ENCODE measurements around the gene DHX15.

DHX15 gene

DNA sequence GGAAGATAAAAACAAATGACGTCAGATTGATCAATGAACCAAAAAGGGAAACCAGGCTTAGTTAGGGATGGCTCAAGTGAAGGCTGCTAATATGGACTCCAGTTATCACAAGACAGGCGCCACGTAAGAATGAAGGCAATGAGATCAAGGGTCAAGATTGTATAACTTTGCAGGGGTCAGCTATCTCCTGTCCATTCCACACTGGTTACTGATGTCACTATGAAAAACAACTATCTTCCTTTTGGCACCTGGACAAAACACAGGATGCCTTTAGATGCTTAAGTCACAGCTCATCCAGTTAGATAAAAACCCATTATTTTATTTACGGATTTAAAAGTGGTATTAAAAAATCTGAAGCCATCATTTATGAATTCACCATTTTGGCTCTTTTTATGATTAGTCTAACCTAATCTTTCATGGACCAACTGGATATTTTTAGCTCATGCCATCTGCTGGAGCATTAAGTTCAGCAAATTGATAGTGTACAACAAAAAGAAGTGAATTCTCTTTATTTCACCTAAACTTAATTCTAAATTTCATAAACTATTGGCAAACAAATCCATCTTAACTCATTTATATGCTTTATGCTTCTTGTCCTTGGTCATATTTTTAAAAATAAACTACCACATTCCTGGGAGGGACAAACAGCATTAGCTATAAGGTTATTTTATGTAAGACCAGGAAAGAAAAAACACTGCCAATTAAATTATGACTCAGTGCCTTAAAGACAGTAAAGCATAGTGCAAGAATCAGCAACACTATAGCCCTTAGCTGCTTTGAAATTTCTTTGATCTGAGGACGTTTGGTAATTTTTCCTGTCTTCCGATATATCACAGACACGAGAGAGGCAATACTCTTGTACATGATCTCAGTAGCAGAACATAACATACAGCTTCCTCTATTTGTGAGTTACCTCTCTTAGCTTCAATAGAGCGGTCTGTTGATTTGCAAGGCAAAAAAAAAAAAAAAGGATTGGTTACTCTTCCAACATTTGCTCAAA lies 27.0 kb downstream of the DHX15 start:
- DNase-seq, result no peak
- in situ Hi-C loops (cut with HindIII; ENCODE audit: low pct_ligation_motif_present, low pct_unique_long_range_greater_than_20kb, low sequenced_read_pairs), result no loop called here

DNA sequence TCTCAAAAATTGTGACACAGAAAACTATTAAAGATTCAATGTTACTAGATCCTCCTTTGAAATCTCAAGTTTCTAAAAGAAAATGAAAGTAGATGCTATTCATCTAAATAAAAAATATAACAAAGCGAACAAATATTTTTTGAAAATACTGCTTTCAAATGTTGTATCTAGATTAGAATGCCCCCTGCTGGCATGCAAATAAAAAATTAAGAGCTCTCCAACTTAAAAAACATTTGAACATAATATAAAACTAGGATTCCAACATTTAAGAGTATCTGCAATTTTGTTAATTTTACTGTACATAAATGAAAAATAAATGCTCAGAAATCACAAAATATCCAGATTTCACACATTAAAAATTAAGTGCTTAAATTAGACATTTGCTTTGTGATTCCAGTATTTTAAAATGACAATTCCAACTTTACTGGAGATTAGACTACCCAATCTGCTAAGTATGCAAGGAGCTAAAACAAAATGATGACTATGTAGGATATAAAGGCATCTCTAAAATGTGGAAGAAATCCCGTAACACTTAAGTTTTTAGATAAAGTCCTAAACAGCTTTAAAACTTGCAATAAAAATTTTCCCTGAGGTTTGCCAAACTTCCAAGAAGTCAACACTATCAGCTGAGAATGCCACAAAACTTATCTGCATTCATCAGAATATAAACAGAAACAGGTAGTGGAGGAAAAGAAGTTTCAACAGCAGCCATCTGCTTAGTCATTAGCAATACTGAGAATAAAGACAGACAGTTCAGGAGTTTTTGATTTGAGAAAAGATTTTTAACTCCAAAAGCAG lies 32.7 kb downstream of the DHX15 start:
- DNase-seq, result peak; percentile 33
- in situ Hi-C loops (cut with HindIII; ENCODE audit: low pct_ligation_motif_present, low pct_unique_long_range_greater_than_20kb, low sequenced_read_pairs), result no loop called here

DNA sequence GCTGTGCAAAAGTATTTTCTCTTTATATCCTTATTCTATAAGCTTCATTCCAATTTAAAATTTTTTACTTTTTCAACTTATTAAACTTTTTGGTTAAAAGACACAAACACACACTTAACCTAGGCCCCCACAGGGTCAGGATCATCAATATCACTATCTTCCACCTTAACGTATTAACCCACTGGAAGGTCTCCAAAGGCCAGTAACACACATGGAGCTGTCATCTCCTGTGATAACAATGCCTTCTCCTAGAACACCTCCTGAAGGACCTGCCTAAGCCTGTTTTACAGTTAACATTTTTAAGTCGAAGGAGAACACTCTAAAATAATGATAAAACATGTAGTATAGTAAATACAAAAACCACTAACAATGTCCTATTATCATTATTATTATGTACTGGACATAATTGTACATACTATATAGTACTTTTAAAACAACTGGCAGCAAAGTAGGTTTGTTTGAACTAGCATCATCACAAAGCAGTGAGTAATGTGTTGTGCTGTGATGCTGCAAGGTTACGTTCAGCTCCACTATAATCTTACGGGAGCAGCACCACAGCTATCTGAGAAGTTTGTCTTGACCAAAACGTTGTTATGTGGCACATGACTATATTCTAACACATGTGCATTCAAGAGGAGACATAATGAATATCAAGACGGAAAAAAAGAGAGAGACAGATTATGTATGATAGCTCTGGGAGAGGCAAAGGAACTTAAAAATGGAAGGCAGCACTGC lies 33.7 kb downstream of the DHX15 start:
- in situ Hi-C loops (cut with HindIII; ENCODE audit: low pct_ligation_motif_present, low pct_unique_long_range_greater_than_20kb, low sequenced_read_pairs), result no loop called here

DNA sequence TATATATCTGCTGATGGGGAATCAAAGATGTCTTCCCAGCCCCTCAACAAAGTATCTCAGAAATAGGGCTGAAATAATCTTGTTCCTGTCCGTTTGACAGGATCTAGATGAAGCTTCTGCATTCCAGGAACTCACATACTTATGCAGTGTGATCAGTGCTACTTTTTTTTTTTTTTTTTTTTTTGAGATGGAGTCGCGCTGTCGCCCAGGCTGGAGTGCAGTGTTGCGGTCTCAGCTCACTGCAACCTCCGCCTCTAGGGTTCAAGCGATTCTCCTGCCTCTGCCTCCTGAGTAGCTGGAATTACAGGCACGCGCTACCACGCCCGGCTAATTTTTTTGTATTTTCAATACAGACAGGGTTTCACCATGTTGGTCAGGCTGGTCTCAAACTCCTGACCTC lies 36.4 kb downstream of the DHX15 start:
- in situ Hi-C loops (cut with HindIII; ENCODE audit: low pct_ligation_motif_present, low pct_unique_long_range_greater_than_20kb, low sequenced_read_pairs), result no loop called here
- DNase-seq, result no peak

More for the DNA sequence above, 33.7 kb downstream of the DHX15 start:
- DNase-seq, result no peak

DNA sequence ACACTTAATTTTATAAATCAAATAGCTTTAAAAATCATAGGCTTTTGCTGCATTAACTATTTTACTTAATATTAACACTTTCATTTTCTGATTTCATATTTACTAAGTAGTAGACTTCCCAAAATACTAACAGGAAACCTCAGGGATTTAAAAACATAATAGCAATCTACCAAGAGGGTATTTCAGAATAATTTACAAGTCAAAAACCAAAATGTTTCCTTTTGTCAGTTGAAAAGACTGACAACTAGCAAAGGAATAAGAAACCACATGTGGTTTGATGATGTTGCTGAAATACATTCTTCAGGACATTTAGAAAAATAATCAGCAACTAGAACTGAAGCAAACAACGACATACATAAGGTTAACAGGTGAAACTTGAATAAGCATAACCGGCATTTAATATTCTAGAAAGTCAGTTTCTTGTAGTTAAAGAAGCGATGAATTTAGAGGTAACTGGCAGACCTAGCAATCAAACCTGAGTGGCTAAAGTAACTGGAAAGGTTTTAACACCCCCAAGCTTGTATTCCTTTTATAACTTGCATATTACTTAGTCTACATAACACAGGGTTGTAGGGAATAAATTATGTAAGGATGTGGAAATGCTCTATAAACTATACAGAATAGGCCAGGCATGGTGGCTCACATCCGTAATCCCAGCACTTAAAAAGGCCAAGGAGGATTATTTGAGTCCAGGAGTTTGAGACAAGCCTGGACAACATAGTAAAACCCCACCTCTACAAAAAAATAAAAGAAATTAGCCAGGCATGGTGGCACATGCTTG lies 40.0 kb downstream of the DHX15 start:
- in situ Hi-C loops (cut with HindIII; ENCODE audit: low pct_ligation_motif_present, low pct_unique_long_range_greater_than_20kb, low sequenced_read_pairs), result no loop called here
- DNase-seq, result no peak

DNA sequence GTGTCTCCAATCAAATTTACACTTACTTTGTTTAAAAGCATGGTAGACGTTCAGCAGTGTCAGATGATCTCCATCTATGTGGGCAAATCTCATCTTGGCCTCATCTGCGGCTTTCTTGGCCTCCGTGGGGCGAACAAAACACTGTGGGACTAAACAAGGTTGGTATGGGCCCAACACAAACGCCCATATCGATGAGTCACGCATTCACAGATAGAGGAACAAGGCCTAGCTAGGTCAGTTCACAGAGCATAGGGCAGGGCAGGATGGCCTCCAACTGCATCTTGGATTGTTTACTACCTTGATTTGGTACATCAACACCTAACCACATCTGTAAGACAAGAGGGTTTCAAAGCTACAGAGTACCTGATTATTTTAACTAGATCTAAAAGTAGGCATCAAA lies 47.3 kb downstream of the DHX15 start:
- in situ Hi-C loops (cut with HindIII; ENCODE audit: low pct_ligation_motif_present, low pct_unique_long_range_greater_than_20kb, low sequenced_read_pairs), result no loop called here
- no peak for DNase-seq

DNA sequence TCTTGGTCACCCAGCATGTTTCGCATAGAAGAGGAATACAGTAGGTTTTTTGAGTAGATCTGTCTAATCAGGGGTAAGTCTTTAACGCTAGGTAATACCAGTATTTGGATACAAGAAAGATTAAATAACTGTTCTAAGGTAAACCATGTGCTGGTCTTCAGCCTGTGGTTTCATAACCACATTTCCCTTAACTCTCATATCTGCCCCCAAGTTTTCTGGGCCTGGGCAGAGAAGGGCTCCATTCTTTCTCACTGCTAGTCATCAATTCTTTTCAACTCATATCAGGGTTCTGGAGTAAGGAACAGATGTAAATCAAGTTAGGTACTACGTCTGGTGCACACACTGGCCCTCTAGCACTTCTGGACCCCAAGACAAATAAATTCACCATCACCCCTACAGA lies 49.0 kb downstream of the DHX15 start:
- in situ Hi-C loops (cut with HindIII; ENCODE audit: low pct_ligation_motif_present, low pct_unique_long_range_greater_than_20kb, low sequenced_read_pairs), result no loop called here
- DNase-seq, result no peak

DNA sequence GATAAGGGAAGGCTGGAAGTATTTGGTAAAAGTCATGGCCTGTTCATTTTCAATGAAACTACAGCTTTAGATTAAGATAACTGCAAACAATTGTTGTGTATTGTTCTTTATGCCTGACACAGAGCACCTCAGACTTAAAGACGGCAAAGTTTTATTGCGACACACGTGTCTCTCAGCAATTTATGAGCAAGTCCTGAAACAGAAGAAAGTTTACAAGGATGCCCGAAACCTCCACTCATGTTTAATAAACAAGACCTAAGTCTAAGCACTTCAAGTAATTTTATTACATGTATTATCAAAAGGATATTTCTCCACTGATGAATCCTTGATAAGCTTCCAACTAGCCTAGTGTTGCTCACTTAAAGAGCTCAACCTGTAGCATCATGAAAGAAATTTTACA lies 51.0 kb downstream of the DHX15 start:
- in situ Hi-C loops (cut with HindIII; ENCODE audit: low pct_ligation_motif_present, low pct_unique_long_range_greater_than_20kb, low sequenced_read_pairs), result no loop called here
- no peak for DNase-seq

DNA sequence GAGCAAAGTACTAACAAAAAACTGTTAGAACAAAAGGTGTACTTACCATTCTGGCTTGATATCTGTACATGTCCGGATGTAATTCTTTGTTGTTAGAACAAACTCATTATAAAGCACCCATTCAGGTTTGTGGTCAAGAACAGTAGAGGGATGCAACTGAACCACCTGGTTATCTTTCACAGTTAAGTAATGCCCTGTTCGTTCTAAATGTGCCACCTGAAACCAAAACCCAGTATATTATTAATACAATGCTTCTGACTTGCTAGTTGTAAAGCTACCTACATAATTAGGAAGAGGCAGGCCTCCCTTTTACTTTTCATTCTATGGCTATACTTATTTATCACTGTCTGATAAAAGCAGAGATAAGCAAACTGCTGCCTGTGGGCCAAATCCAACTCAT lies 54.8 kb downstream of the DHX15 start:
- in situ Hi-C loops (cut with HindIII; ENCODE audit: low pct_ligation_motif_present, low pct_unique_long_range_greater_than_20kb, low sequenced_read_pairs), result no loop called here
- DNase-seq, result no peak

DNA sequence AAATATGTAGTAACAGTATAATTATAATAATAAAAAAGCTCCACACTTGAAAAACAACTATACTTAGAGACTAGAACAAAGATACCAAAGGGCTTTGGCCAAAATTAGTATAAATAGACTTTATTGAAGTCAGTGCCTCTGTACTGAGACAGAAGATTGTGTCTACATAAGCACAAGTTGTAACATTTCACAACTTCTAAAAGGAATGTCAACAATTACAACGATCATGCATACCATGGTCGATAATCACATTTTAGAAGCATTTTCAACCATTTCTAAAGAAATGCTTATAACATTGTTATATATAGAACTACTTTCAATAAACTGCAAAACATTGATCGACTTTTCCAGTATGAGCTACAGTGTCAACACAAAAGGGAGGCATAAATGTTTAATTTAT lies 57.0 kb downstream of the DHX15 start:
- in situ Hi-C loops (cut with HindIII; ENCODE audit: low pct_ligation_motif_present, low pct_unique_long_range_greater_than_20kb, low sequenced_read_pairs), result no loop called here

DNA sequence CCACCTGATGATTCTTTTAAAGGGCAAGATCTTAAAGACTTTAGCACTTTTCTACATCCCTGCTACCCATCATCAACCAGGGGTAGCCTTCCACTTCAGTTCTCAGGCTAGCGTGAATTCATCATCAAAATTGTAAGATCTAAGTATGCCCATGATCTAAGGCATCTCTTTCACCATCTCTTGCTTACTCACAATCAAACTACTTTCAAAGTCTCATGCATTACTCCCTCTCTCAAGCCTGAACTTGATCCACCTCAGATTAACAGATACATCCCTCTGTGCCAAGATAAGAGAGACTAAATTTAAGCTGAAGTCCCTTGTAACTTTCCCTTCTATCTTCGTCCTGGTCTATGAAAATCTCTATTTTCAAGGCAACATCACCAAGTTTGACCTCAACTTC lies 62.8 kb downstream of the DHX15 start:
- in situ Hi-C loops (cut with HindIII; ENCODE audit: low pct_ligation_motif_present, low pct_unique_long_range_greater_than_20kb, low sequenced_read_pairs), result no loop called here
- DNase-seq, result no peak

More for the DNA sequence above, 57.0 kb downstream of the DHX15 start:
- DNase-seq, result no peak

DNA sequence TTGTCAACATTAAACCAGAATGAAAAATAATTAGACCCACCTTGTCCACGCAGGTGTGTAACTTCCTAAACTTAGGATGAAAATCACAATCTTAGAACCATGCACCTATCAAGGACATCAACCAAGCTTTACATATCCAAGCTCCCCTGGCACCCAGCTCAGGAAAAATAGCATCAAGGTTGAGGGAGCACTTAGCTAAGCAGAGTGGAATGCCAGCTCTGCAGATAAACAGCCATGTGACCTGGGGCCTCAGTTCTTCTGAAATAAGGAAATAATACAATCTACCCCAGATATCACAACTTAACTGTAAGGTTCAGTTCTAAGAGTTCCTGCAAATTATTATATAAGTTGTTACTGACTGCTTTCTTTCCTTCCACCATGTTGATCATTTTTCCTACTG lies 64.7 kb downstream of the DHX15 start:
- in situ Hi-C loops (cut with HindIII; ENCODE audit: low pct_ligation_motif_present, low pct_unique_long_range_greater_than_20kb, low sequenced_read_pairs), result no loop called here
- DNase-seq, result peak; percentile 57

DNA sequence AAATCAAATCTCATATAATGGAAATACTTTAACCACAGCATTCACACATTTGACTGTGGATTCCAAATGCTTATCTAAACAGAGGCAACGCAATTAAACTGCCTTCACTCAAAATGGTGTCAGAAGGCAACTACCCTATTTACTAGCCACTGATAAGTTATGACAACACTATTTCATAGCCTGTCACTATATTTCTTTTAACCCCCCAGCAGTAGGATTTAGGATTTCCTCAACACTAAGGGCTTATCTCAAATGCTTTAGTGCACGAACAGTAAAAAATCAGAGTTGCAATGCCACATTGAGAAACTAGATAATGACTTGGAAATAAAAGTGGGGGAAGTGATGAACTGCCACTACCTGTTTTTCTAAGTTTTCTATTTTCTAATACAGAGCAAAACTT lies 66.7 kb downstream of the DHX15 start:
- in situ Hi-C loops (cut with HindIII; ENCODE audit: low pct_ligation_motif_present, low pct_unique_long_range_greater_than_20kb, low sequenced_read_pairs), result no loop called here
- DNase-seq, result no peak

DNA sequence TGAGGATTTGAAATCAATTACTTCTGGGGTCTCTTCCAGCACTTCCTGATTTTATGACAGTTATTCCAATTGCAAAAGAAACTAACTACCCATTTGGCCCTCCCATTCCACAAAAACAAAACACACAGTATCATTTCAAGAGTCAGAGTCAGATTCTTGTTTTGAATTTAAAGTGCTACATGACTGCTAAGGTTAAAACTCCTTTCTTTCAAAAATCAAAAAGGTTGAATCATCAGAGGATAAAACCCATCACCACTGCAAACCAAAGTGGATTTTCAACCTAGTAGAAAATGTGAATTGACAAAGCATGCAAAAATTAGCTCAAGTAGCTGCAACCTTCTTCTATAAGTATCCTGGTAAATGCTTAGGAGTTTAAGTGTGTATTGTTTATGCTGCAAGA lies 67.4 kb downstream of the DHX15 start:
- no peak for DNase-seq
- in situ Hi-C loops (cut with HindIII; ENCODE audit: low pct_ligation_motif_present, low pct_unique_long_range_greater_than_20kb, low sequenced_read_pairs), result no loop called here

DNA sequence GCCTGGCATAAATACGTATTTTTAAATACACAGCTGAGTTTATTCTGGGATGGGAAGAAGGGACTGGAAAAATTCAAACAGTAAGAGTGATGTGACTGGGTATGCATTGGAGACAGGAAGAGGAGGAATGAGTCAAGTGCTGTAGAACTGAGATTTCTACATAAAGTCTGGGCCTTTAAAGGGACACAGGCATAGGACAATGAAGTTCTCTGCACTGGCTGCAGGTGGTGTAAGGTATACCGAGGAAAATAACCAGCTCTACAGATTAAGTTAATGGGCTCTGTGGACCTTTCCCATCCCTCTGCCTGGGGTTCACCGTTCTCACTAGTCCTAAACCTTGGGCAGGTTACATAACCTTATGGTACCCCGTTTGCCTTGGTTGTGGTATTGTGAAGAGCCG lies 68.7 kb downstream of the DHX15 start:
- in situ Hi-C loops (cut with HindIII; ENCODE audit: low pct_ligation_motif_present, low pct_unique_long_range_greater_than_20kb, low sequenced_read_pairs), result no loop called here
- DNase-seq, result no peak

DNA sequence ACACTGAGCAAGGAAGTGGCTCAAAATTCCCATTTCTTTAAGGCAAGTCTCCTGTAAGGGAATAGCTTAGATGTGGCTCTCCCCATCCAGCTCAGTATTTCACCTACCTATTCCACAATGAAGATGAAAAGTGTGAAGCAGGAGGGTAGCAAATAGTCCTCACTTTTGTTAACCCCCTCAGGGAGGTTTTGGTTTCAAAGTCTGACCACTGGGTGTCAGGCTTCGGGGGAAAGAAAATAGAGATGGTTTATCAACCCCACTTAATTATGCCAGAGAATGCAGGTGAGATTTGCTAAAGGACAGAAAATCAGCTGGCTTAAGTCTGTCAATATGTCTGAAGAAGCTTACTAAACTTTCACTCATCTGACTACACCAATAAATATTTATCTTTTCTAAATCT lies 69.5 kb downstream of the DHX15 start:
- DNase-seq, result no peak
- in situ Hi-C loops (cut with HindIII; ENCODE audit: low pct_ligation_motif_present, low pct_unique_long_range_greater_than_20kb, low sequenced_read_pairs), result no loop called here

DNA sequence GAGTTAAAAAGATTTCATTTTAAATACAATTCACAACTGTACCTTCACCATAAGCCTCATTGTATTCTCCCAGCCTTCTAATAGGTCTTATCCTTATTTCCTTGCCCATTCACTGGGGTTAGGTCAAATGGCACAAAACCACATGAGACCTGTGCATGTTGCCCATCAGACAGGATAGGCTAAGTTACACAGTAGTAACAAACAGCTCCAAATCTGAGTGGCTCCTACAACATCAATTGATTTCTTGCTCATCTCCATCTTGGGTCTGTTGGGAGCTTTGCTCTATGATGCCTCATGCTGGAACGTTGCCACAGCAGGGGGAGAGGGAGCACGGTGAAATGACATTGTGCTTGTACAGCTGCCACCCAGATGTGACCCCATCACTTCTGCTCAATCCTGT lies 70.6 kb downstream of the DHX15 start:
- in situ Hi-C loops (cut with HindIII; ENCODE audit: low pct_ligation_motif_present, low pct_unique_long_range_greater_than_20kb, low sequenced_read_pairs), result no loop called here

DNA sequence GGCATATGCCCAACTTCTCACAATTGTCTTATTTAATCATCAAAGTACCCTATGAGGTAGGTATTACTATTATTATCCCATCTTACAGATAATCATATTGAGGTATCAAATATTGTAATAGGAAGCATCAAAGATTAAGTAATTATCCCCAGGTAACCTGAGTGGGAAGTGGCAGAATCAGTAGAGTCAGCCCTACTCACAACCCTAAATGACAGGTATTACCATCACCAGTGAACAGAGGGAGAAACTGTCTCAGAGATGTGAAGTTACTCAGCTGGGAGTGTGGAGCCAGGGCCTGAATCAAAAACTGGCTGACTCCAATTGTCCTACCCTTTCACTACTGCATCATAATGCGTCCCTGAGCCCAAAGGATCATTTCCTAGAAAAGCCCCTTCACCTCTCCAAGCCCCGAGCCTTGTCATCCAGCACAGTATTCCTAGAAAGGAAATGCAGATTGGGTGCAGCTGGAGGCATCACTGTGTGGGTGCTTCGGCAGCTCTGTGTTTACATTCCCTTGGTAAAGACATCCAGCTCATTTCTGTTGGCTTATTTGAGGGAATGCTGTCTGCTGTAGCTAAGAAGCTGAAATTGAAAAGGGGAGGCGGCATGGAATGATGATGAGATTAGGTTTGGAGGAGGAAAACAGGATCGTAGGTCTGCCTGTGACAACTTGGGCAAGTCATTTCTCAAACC lies 72.8 kb downstream of the DHX15 start:
- no peak for DNase-seq
- in situ Hi-C loops (cut with HindIII; ENCODE audit: low pct_ligation_motif_present, low pct_unique_long_range_greater_than_20kb, low sequenced_read_pairs), result no loop called here

More for the DNA sequence above, 70.6 kb downstream of the DHX15 start:
- no peak for DNase-seq
